HG03354 (cell line): ENCODE measurements around the gene LLGL1.
"Not testable (repeated sequence)": the region's sequence is repeated elsewhere in the genome, so short reads cannot be mapped to it uniquely, and the experiment has no call there.

Experiments
- ATAC-seq: cut with Tn5 transposase; IDR thresholded peaks from one replicate; pipeline ENCODE4 v1.9.1; 2021; ENCODE audit warnings: mild to moderate bottlenecking; ENCODE audit not compliant: unreplicated experiment, poor library complexity, severe bottlenecking

Gene LLGL1

GRCh38 chr17:18191967-18192366 lies 33.5 kb upstream of the LLGL1 start:
- ATAC-seq = no peak

- no peak for ATAC-seq
Observed at GRCh38 chr17:18194394-18194793, 31.0 kb upstream of the LLGL1 start.

- ATAC-seq = no peak
Observed at GRCh38 chr17:18194804-18195203, 30.6 kb upstream of the LLGL1 start.

- no peak for ATAC-seq
Observed at GRCh38 chr17:18195246-18195645, 30.2 kb upstream of the LLGL1 start.

- no peak for ATAC-seq
Observed at GRCh38 chr17:18197535-18198194, 27.8 kb upstream of the LLGL1 start.

GRCh38 chr17:18198530-18198929 lies 26.9 kb upstream of the LLGL1 start:
- no peak for ATAC-seq

- ATAC-seq = no peak
Observed at GRCh38 chr17:18201108-18201507, 24.3 kb upstream of the LLGL1 start.

GRCh38 chr17:18203308-18203707 lies 22.1 kb upstream of the LLGL1 start:
- ATAC-seq = no peak

GRCh38 chr17:18205861-18206260 lies 19.6 kb upstream of the LLGL1 start:
- ATAC-seq = no peak

- ATAC-seq = no peak
Observed at GRCh38 chr17:18206962-18207361, 18.5 kb upstream of the LLGL1 start.

- no peak for ATAC-seq
Observed at GRCh38 chr17:18208092-18208491, 17.3 kb upstream of the LLGL1 start.

GRCh38 chr17:18213666-18214270 lies 11.7 kb upstream of the LLGL1 start:
- ATAC-seq = no peak

- ATAC-seq = not testable (repeated sequence)
Observed at GRCh38 chr17:18216906-18217305, 8.5 kb upstream of the LLGL1 start.

GRCh38 chr17:18217412-18218015 lies 7.9 kb upstream of the LLGL1 start:
- peak; percentile 62 for ATAC-seq

- no peak for ATAC-seq
Observed at GRCh38 chr17:18218756-18219415, 6.5 kb upstream of the LLGL1 start.

GRCh38 chr17:18224053-18224386 lies 1.4 kb upstream of the LLGL1 start:
- ATAC-seq = no peak

GRCh38 chr17:18224387-18225120 lies 881 bp upstream of the LLGL1 start:
- ATAC-seq = no peak

GRCh38 chr17:18225642-18226283 lies 328 bp downstream of the LLGL1 start:
- peak; percentile 22 for ATAC-seq

GRCh38 chr17:18226284-18226945 lies 980 bp downstream of the LLGL1 start:
- no peak for ATAC-seq
